DND-41 (cell line): ENCODE measurements around the gene PFAS.

Source experiments
- ATAC-seq: fragments of 200-7000 bp; cut with Tn5 transposase; 3 replicates; pipeline ENCODE4 v1.9.1; 2021; ENCODE audit warnings: low read depth; ENCODE audit not compliant: insufficient read depth
- DNase-seq: peaks from one replicate; pipeline ENCODE4 v3.0.0-alpha.2; 2020
- H2AFZ ChIP-seq: 2 replicates; pipeline ENCODE4 v1.6.0; 2012; ENCODE audit warnings: low read depth, low read length
- H3K27ac ChIP-seq: 2 replicates; pipeline ENCODE4 v1.5.1; 2012; ENCODE audit warnings: low read length, inconsistent platforms
- H3K27me3 ChIP-seq: fragments of 200-600 bp; sonication (generic); 2 replicates; pipeline ENCODE4 v1.6.0; 2012; ENCODE audit warnings: low read length, mild to moderate bottlenecking, inconsistent platforms; ENCODE audit not compliant: insufficient read depth, poor library complexity
- H3K36me3 ChIP-seq: 2 replicates; pipeline ENCODE4 v1.5.1; 2012; ENCODE audit warnings: low read length, inconsistent platforms; ENCODE audit not compliant: insufficient read depth
- H3K4me1 ChIP-seq: 2 replicates; pipeline ENCODE4 v1.5.1; 2012; ENCODE audit warnings: mild to moderate bottlenecking, low read length; ENCODE audit not compliant: insufficient read depth
- H3K4me2 ChIP-seq: 2 replicates; pipeline ENCODE4 v1.6.0; 2012; ENCODE audit warnings: mild to moderate bottlenecking, moderate library complexity, low read length, inconsistent platforms; ENCODE audit not compliant: insufficient read depth
- H3K4me3 ChIP-seq, 2 experiments: fragments of 200-600 bp in 1 of 2; shearing (Covaris generic) in 1 of 2; 2 replicates each; pipeline ENCODE4 v1.5.1; 2012 to 2016; ENCODE audit warnings: inconsistent platforms in 2 of 2, low read length in 2 of 2, mild to moderate bottlenecking in 2 of 2, low read depth in 1 of 2, moderate library complexity in 1 of 2
- H3K79me2 ChIP-seq: 2 replicates; pipeline ENCODE4 v1.6.0; 2012; ENCODE audit warnings: low read length, inconsistent platforms; ENCODE audit not compliant: insufficient read depth
- H3K9ac ChIP-seq: 2 replicates; pipeline ENCODE4 v1.6.0; 2012; ENCODE audit warnings: low read depth, mild to moderate bottlenecking, inconsistent platforms, low read length, moderate library complexity
- H3K9me3 ChIP-seq: 2 replicates; pipeline ENCODE4 v1.5.1; 2012; ENCODE audit warnings: low read length, moderate library complexity, mild to moderate bottlenecking, inconsistent platforms; ENCODE audit not compliant: insufficient read depth, severe bottlenecking
- H4K20me1 ChIP-seq: 2 replicates; pipeline ENCODE4 v1.6.0; 2012; ENCODE audit warnings: low read length; ENCODE audit not compliant: insufficient read depth
- EZH2 ChIP-seq: IDR thresholded peaks from 3 replicates; pipeline ENCODE4 v1.6.1; 2012; ENCODE audit warnings: borderline replicate concordance, low read depth, mild to moderate bottlenecking, moderate library complexity, low read length, inconsistent platforms; ENCODE audit not compliant: severe bottlenecking
- TF ChIP-seq, protein P1 (sequence below): IDR thresholded peaks from 2 replicates; pipeline ENCODE4 v1.5.1; 2012; ENCODE audit warnings: borderline replicate concordance, low read length, moderate library complexity, mild to moderate bottlenecking; ENCODE audit not compliant: poor library complexity, severe bottlenecking; ENCODE audit errors: extremely low read depth

PFAS gene

DNA sequence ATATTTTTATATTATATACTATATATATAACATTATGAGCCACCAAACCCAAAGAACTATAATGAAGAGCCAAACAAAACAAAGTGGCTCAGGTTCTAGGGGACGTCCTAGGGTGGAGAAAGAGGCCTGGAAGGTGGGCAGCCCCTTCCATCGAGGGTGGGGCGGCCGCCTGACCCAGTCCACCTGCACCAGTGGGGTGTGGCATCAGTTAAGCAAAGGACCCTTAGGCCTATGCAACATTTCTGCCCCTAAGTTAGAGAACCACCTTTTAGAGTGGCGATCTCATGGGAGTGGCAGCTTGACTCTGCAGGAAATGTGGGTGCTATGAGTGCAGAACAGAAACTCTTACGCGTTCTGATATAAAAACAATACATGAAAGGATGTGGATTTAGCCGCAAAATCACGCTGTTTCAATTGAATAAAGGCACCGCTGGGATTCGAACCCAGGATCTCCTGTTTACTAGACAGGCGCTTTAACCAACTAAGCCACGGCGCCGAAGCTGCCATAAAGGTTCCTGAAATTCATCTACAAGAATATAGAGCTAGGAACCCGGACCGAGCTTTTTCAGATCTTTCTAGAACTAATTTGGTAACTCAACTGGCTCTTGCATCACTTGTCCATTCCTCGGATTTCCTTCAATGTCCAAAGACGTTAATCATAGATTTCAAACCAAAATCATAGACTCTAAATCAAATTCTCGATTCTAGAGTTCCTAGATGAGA, 23.1 kb upstream of the PFAS start:
- no peak overlapping the region for H3K27ac ChIP-seq
- no peaks in the 10 kb centered on the region for H4K20me1 ChIP-seq
- TF ChIP-seq, protein P1, sequence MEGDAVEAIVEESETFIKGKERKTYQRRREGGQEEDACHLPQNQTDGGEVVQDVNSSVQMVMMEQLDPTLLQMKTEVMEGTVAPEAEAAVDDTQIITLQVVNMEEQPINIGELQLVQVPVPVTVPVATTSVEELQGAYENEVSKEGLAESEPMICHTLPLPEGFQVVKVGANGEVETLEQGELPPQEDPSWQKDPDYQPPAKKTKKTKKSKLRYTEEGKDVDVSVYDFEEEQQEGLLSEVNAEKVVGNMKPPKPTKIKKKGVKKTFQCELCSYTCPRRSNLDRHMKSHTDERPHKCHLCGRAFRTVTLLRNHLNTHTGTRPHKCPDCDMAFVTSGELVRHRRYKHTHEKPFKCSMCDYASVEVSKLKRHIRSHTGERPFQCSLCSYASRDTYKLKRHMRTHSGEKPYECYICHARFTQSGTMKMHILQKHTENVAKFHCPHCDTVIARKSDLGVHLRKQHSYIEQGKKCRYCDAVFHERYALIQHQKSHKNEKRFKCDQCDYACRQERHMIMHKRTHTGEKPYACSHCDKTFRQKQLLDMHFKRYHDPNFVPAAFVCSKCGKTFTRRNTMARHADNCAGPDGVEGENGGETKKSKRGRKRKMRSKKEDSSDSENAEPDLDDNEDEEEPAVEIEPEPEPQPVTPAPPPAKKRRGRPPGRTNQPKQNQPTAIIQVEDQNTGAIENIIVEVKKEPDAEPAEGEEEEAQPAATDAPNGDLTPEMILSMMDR, result no peak
- TF ChIP-seq EZH2, result no peak
- H3K9ac ChIP-seq, result no peak overlapping the region
- DNase-seq (no peak), ATAC-seq (no peak)
- H2AFZ ChIP-seq, result no peak overlapping the region
- peaks cover 41% of the 10 kb centered on the region for H3K36me3 ChIP-seq
- no peaks in the 10 kb centered on the region for H3K27me3 ChIP-seq
- peaks cover 24% of the 10 kb centered on the region for H3K4me1 ChIP-seq
- no peaks in the 10 kb centered on the region for H3K9me3 ChIP-seq
- H3K4me2 ChIP-seq, result no peak overlapping the region
- no peaks in the 10 kb centered on the region; the same call in 1 of the 2 replicates for H3K79me2 ChIP-seq
- H3K4me3 ChIP-seq, result no peak overlapping the region

DNA sequence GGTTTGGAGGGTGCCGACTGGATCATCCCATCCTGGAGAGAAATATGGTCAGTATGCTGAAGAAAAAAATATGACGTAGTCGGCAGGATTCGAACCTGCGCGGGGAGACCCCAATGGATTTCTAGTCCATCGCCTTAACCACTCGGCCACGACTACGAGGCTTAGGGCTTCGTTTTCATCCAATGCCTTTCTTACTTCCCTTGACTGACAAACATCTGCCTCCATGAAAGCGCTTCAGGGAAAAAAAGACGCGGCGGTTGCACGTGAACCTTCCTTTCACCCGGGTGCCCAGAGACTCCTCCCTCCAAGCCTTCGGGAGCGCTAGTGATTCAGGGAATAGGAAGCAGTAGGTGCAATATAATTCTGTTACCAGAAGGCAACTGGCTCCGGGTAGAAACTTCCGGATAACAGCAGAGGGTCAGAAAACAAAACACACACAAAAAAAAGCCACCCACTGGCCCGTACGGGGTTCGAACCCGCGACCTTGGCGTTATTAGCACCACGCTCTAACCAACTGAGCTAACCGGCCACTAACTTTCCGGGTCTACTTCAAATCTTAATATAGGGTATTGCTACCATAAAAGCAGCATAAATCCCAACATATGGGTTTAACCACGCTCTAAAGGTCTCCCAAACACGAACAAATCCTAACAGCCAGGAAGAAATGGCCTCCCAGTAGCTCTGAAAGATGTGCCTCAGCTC, 22.4 kb upstream of the PFAS start:
- ATAC-seq (no peak), DNase-seq (no peak)
- Histone ChIP-seq H3K9ac (no peak overlapping the region), H3K27ac (no peak overlapping the region), H3K4me3 (no peak overlapping the region), H3K79me2 (no peaks in the 10 kb centered on the region; the same call in 1 of the 2 replicates), H3K27me3 (no peaks in the 10 kb centered on the region), H4K20me1 (no peaks in the 10 kb centered on the region), H2AFZ (no peak overlapping the region), H3K9me3 (no peaks in the 10 kb centered on the region), H3K4me2 (no peak overlapping the region), H3K36me3 (peaks cover 48% of the 10 kb centered on the region), H3K4me1 (peaks cover 20% of the 10 kb centered on the region)
- TF ChIP-seq, protein P1, result no peak
- TF ChIP-seq EZH2, result no peak

DNA sequence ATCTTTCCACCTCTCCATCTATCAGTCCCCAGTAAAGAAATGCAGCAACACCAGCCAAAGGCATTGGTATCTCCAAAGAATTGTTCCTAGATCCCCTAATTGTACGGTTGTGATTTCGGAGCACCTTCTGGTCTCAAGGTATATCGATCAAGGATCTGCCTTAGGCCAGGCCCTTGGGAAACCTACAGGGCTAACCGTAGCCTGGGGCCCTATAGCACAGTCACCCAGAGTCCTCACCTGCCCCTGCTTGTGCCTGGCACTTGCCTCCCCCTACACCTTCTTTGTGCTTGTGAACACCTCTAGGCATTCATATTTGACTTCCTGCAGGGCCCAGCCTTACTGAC, 21.9 kb upstream of the PFAS start:
- peaks cover 16% of the 10 kb centered on the region for H3K4me1 ChIP-seq
- no peak overlapping the region for H3K27ac ChIP-seq
- DNase-seq (no peak), ATAC-seq (no peak)
- no peaks in the 10 kb centered on the region for H3K9me3 ChIP-seq
- H3K79me2 ChIP-seq, result no peaks in the 10 kb centered on the region; the same call in 1 of the 2 replicates
- H2AFZ ChIP-seq, result no peak overlapping the region
- peaks cover 53% of the 10 kb centered on the region for H3K36me3 ChIP-seq
- no peak overlapping the region for H3K9ac ChIP-seq
- H4K20me1 ChIP-seq, result no peaks in the 10 kb centered on the region
- no peak for TF ChIP-seq EZH2
- TF ChIP-seq, protein P1, result no peak
- no peaks in the 10 kb centered on the region for H3K27me3 ChIP-seq
- no peak overlapping the region for H3K4me2 ChIP-seq
- H3K4me3 ChIP-seq, result no peak overlapping the region

DNA sequence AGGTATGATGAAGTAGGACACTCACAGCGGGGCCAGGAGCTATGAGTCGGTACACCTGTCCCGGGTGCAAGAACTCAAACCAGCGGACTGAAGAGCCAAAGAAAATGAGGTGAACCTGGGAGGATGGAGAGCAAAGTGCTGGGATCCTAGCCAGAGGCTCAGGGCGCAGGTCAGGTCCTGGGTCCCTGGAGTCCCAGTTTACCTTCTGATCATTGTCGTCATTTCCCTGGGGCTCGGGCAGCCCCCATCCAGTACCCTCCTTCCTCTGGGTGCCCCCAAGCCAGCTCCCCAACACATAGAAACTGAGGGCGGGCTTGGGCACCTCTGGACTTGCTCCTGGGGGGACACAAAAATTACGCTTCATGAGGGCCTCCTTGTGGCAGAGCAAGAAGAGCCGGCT, 17.4 kb upstream of the PFAS start:
- Histone ChIP-seq H3K36me3 (peaks cover 97% of the 10 kb centered on the region), H3K9ac (no peak overlapping the region), H3K27ac (no peak overlapping the region), H3K4me1 (no peaks in the 10 kb centered on the region), H2AFZ (no peak overlapping the region), H3K79me2 (no peaks in the 10 kb centered on the region), H3K27me3 (no peaks in the 10 kb centered on the region), H4K20me1 (peaks cover 3% of the 10 kb centered on the region; the same call in 1 of the 2 replicates), H3K4me3 (no peak overlapping the region), H3K4me2 (no peak overlapping the region), H3K9me3 (no peaks in the 10 kb centered on the region)
- TF ChIP-seq, protein P1, result no peak
- no peak for TF ChIP-seq EZH2
- DNase-seq (no peak), ATAC-seq (no peak)
